Measurements from ENCODE around the gene CMIP.

The CMIP gene

GRCh38 chr16:81539759-81540472, 95.3 kb downstream of the CMIP start:
- no peak for DNase-seq

DNA sequence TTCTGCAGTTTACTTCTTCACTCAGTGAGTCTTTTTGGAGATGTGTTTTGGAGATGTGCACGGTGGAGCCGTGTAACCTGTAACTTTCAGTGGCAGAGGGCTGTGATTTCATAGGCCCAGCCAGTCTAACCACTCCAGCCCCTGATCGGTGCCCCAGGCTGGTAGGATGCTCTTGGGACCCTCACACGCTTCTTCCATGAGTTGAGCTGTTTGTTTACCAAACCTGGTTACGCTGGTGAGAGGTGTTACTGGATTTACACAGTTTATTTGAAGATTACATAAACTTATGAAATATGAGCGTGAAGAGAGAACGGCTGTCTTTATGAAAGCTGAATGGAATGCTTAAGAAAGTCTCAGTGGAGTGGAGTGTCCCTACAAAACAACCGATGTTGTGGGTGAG, 96.7 kb downstream of the CMIP start:
- DNase-seq = no peak

DNA sequence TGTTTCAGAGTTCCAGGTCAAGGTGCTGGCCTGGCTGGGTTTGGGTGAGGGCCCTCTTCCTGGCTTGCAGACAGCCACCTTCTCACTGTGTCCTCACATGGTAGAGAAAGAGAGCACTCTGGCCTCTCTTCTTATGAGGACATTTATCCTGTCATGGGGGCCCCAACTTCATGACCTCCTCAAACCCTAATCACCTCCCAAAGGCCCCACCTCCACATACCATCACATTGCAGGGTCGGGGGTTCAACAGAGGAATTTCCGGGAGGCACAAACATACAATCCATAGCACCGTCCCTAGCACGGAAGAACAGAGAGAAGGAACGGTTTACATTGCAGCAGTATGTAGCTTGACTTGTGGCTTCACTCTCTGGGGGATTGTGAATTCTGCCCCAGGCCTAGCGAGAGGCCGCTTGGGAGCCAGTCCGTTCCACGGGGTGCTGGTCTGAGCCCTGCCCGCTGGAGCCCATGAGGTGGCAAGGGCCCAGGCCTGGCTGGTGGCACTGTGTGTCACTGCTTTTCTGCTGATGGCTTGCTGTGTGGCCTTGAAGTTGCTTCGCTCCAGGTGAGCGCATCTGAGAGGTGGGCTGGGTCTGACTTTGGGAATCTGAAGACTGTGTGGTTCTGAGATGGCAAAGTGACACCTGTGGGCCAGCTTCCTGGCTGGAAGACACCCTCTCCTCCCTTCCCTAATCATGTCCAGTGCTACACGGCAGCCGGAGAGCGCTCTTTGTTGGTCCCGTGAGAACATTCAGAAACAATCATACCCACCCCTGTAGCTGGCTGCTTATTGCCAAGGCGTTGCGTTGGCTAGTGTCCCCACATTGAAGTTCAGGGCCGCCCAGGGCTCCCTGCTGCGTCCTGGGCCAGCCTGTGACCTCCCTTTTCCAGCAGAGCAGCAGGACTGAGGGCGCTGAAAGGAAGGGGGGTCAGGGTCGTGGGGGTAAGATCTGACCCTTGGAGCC, 98.3 kb downstream of the CMIP start:
- no peak for DNase-seq

DNA sequence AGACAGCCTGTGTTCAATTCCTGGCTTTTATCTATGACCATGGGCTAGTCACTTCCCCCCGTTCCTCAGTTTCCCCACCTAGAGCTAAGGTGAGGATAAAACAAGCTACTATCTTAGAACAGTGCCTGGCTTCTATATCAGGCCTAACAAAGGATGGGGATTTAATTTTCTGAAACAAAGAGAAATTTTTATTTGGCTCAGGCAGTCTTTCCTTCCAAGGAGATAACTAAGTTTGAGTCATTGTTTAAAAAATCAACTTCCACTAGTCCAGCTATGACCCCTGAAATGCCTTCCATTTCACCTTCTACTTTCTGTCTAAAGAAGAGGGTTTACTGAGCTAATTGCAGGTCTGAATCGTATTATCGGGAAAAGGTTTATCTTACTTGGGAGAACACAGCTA, 99.0 kb downstream of the CMIP start:
- DNase-seq = no peak

- DNase-seq = no peak
Measured at GRCh38 chr16:81544261-81544660, 99.7 kb downstream of the CMIP start.

GRCh38 chr16:81544700-81545271, 100.2 kb downstream of the CMIP start:
- no peak for DNase-seq

- DNase-seq = no peak
Measured at GRCh38 chr16:81545470-81546250, 101.1 kb downstream of the CMIP start.

DNA sequence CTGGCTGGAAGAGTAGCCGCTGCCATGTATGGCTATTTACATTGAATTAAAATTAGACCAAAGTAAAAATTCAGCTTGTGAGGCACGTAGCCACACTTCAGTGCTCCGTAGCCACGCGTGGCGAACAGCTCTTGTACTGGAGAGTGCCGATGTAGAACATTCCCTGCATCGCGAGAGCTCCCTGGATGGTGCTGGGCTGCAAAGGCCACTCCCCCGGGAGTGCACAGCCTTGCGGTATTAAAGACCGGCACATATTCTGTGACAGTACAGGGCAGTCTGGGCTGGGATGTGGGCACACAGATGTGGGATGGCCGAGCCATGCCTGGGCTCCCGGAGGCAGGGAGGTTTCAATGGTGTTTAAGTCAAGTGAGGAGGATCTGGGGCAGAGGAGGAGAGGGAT, 102.2 kb downstream of the CMIP start:
- DNase-seq = no peak

DNA sequence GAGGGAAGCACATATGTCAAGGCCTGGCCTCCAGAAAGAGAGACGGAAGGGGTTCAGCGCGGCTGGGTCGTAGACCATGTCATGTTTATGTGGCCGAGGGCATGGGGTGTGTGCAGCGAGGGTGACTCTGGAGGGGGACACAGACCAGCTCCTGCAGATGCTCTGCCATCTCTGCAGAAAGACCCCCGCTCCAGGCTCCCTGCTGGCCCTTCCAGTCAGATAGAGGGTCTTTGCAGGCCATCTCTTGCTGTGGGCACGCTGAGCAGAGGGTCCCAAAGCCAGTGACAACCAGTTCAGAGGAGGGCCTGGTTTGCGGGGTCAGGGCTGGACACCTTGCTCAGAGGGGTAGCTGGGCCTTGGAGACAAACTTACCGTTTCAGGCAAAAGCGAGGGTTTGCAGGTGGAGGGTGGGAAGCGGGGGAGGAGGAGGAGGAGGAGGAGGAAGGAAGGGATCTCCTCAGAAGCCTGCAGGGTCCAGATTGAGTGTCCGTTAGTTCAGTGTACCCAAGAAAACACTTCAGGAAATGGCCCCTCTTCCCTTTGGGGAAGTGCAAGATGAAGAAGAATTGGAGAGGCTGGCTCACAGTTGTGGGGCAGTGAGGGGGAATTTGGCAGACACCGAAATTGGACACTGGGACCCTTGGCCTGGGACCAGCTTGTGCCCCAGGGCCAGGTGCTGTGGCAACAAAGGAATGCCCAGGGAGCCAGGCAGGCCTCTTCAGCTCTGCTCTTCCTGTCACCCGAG, 102.8 kb downstream of the CMIP start:
- no peak for DNase-seq

DNA sequence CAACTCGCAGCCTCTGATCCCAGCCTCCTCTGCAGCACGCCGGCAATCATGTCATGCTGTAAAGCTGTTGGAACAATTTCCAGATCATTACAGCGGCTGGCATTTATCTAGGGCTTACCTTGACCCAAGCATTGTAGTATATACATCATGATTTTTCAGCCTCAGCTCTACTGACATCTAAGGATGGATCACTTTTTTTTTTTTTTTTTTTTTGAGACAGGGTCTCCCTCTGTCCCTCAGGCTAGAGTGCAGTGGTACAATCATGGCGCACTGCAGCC, 103.3 kb downstream of the CMIP start:
- DNase-seq = no peak

- DNase-seq = no peak
Measured at GRCh38 chr16:81548551-81548875, 103.9 kb downstream of the CMIP start.

DNA sequence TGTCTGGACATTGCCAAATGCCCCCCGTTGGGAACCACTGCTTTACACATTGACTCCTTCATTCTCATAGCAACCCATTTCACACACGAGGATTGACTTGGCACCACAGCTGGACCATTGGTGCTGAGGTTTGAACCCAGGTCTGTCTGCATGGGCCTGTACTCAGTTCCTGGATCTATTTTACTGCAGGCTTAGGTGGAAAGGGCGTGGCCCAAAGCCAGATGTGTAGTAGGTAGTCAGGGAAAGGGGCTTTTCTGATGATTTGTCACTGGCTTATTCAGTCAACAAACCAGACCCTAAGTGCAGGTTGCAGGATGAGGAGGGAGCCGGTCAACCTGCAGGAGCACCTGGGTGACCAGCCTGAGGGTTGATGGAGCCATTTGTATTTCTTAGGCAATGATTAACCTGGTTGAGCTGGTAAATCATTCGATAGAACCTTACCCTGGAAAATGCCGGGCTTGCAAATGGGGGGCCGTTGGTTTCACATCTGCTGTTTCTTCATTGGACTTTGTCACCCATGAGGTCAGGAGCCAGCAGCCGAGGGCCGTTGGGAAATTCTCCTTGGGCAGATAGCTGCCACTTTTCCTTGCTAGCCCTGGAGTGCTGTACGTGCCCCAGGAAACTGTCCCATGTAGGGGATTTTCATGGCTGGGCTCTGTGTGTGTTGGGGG, 104.4 kb downstream of the CMIP start:
- DNase-seq = no peak

GRCh38 chr16:81549547-81550431, 105.2 kb downstream of the CMIP start:
- DNase-seq = no peak

DNA sequence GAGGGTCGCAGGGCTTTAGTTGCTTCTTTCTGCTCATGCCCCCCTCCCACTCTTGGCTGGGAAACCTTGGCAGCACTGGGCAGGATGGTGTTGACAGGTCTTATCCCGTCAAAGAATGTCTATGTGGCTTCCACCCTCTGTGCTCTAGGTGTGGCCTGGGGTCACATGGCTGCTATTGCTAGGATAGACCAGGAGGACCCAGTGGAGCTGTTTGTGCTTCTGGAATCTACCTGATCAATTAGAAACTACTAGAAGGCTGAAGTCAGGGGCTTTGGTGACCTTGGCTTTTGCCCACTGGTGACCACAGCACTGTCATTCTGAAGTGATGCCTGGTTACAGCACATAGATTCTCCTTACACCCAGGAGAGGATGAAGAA, 105.8 kb downstream of the CMIP start:
- DNase-seq = no peak

- no peak for DNase-seq
Measured at GRCh38 chr16:81551151-81551808, 106.7 kb downstream of the CMIP start.

DNA sequence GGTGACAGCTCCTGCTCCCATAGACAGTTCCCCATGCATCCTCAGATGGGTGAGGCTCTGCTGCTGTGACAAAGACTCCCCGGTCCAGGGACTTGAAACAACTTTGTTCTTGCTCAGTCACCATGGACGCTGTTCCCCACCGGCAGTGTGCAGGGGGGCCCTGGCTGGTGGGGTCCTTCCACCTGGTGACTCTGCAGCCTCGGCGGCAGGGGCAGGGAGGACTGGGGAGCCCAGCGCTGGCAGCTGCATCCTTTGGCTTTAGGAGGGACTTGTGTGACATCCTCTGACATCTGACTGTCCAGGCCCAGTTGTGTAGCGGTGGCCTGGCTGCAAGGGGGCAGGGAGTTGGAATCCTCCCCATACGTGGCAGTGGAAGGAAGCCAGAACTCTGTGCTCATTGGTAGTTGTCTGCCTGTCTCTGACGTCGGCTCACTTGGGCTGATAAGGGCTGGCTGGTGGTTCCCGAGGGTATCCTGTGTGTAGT, 107.3 kb downstream of the CMIP start:
- no peak for DNase-seq

- DNase-seq = no peak
Measured at GRCh38 chr16:81552743-81553079, 108.1 kb downstream of the CMIP start.

DNA sequence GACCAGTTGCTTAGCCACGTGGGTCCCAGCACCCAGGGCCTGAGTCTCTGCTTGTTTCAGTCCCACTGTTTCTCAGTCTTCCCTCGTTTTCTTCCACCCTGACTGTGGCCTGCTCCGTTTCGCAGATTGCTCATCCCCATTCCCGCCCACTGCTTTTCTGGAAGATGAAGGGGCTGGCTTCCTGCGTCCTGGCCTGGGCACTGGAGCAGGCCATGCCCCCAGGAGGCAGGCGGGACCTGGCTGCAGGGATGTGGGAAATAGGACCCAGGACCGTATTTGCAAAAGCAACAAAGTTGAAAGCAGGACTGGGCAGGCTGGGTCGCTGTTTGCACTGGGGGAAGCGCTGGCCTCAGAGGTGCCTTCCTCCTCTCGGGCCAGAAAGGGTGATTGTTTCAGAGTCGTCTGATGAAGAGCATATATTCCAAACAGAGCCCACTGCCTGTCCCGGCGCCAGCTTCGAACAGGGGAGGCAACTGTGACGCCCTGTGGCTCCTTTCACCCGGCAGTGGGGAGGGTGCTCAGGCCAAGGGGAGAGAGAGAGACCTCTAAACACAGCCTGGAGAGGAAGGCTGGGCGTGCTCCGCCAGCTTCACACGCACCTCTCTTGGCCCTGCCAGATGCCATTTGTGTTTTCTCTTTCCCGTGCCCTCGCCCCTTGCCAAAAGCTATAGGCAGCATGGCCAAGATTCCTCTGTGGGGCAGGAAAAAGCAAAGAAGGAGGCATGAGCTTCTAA, 108.6 kb downstream of the CMIP start:
- DNase-seq = no peak

DNA sequence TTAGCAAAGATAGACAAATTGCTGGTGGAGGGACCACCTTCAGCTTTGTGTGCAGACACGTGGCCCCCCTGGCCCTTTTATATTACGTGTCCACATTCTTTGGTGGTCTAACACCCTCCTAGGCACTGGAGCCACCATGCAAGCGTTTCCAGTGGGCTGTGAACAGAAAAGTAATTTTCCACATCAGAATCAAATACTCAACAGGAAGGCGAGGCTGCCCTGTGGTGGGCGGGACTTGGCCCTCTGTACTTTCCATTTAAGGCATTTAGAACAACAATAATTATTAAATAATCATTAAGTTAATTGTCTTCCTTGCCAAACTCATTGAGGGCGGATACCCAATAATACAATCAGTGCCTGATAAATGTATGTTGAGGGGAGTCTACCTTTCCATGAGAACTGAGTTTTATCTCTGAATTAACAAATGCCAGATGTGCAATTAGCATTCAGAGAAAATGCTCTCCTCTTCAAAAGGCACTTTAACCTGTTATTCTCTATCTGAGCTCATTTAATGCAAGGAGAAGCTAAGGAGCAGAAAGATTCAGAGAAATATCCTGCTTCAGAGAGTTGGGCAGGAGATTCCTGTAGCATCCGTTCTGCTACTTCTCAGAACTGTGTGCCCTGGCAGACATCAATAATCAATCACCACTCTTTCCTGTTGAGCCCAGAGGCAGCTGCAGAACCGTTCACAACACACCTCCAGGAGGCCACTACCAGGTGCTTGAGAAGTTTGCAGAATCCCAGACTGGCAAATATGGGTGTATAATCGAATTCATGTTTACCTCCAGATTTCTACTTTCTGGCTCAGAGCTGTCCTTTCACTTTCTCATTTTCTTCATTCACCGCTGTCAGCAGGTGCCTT, 109.4 kb downstream of the CMIP start:
- no peak for DNase-seq

Measured in activated CD4-positive, CD25-positive, alpha-beta regulatory T cell treated with anti-CD3 and anti-CD28 coated beads, Interleukin-2, amount 50 U/mL, for 72 hours (primary cell).